Small intestine (tissue), 7 donors: ENCODE measurements around the gene STK16. TPM values are rescaled to one million over a fixed set of nuclear protein-coding genes. Genes with fewer than 3 reads are reported as not detected.

ENCODE experiments used
- DNase-seq, 2 donors: peaks; one replicate each; pipeline versions ENCODE4 v3.0.0 to v3.0.0-alpha.2; 2013
- FAIRE-seq: peaks from 2 replicates; lab custom pipeline; 2012; peaks lifted over from hg19 to GRCh38; lab: Jason Lieb, UNC
- H3K27ac ChIP-seq, 3 donors: one replicate each; pipeline ENCODE4 v1.5.1; 2013; ENCODE audit warnings: low read length in 2 of 3, mild to moderate bottlenecking in 2 of 3, control low read depth in 1 of 3, inconsistent platforms in 1 of 3, low read depth in 1 of 3, moderate library complexity in 1 of 3
- H3K27me3 ChIP-seq, 3 donors: one replicate each; pipeline ENCODE4 v1.6.1; 2013; ENCODE audit warnings: low read length in 3 of 3, inconsistent platforms in 1 of 3; ENCODE audit not compliant: control insufficient read depth in 3 of 3, insufficient read depth in 3 of 3
- H3K36me3 ChIP-seq, 3 donors: one replicate each; pipeline ENCODE4 v1.6.1; 2013; ENCODE audit warnings: low read length in 3 of 3, inconsistent platforms in 1 of 3, low read depth in 1 of 3, mild to moderate bottlenecking in 1 of 3, moderate library complexity in 1 of 3; ENCODE audit not compliant: control insufficient read depth in 3 of 3, insufficient read depth in 2 of 3
- H3K4me1 ChIP-seq, 3 donors: one replicate each; pipeline ENCODE4 v1.6.1; 2013; ENCODE audit warnings: low read length in 2 of 3, inconsistent platforms in 1 of 3, low read depth in 1 of 3, mild to moderate bottlenecking in 1 of 3, moderate library complexity in 1 of 3; ENCODE audit not compliant: control insufficient read depth in 3 of 3, insufficient read depth in 2 of 3
- H3K4me3 ChIP-seq, 3 donors: one replicate each; pipeline ENCODE4 v1.5.1; 2013; ENCODE audit warnings: low read length in 3 of 3, control low read depth in 1 of 3, inconsistent platforms in 1 of 3, low read depth in 1 of 3, mild to moderate bottlenecking in 1 of 3, moderate library complexity in 1 of 3
- H3K9me3 ChIP-seq, 2 donors: one replicate each; pipeline ENCODE4 v1.6.1; 2013; ENCODE audit warnings: low read depth in 1 of 2, low read length in 1 of 2; ENCODE audit not compliant: control insufficient read depth in 2 of 2, insufficient read depth in 1 of 2
- WGBS, 3 donors: extraction: QIAGEN DNeasy Blood & Tissue Kit; methylation state at CpG; one replicate each; pipeline ENCODE4 v1.1.7; 2013; 5-methylcytosine and 5-hydroxymethylcytosine counted together
- polyA plus RNA-seq, 4 donors: library from polyadenylated mRNA; stranded (reverse) in 3 of 4; unstranded in 1 of 4; fragments of 200-250 nt in 3 of 4; fragments of 120-200 nt in 1 of 4; gene quantifications; one replicate each; pipeline versions ENCODE4 v1.2.1 to v1.2.3, GENCODE V29; 2013
- donor health status: healthy with polysubstance abuse.
- donor health status: control.
- donor health status: control.
- donor health status: Bipolar disorder and iron deficiency.
- donor health status: healthy.

The STK16 gene
- polyA plus RNA-seq, 4 donors = 31.1 to 53.4 (median 42.6) TPM

GRCh38 chr2:219218217-219218731 is 27.0 kb upstream of the STK16 start:
- H3K36me3 ChIP-seq = peaks cover 8 to 70% (median 15%) of the 10 kb centered on the region in 3 donors
- no peak for FAIRE-seq
- H3K27ac ChIP-seq = peak overlapping the region; percentile 85 to 96 (median 90)
- no peaks in the 10 kb centered on the region for H3K27me3 ChIP-seq
- peak; percentile 59 to 80 for DNase-seq
- whole genome bisulfite sequencing, 3 donors = 0 to 2% (median 1%) methylated on average over 28 to 37 of the region's 37 CpGs
- H3K4me3 ChIP-seq = peak overlapping the region; percentile 46 to 58 (median 57)
- no peaks in the 10 kb centered on the region for H3K9me3 ChIP-seq
- H3K4me1 ChIP-seq = peaks cover 4 to 38% (median 5%) of the 10 kb centered on the region in 3 donors

DNA sequence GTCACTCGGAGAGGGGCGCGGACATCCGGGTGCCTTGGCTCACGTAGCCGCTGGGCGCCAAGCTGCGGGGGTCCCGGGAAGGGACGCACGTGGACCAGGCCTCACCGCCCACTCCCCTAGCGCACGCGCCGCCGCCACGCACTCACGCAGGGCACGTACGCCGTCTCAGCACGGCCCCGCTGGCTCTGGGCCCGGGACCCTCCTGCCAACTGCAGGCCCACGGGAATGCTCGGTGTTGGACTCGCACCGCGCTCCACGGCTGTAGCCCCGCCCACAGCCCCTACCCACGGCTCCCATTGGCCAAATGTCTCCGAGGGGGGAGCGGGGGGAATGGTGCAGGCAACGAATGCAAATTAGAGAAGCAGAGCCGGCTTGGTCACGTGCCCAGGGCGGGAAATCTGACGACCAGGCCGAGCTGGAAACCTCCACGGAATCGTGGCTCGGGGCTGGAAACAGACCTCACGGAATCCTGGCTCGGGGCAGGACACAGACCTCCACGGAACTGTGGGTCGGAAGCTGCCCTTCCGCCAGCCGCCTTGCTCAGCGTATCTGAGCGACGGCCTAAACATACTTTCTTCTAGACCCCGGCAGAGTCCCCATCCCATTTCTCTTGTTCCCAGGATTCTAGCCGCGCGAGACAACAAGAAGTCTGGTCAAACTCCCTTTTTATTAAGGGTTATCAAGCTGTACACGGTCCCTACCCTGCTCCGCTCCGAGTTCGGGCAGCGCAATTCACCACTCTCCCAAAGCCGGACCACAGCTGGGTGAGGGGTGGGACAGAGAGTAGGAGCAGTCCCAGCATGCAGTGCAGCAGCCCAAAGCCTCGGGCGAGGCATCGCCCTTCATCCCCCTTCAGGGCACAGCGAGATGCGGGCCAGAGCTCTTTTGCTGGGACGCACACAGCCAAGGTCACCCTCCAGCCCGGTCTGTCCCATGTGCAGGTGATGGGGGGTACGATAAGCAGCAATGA is 26.3 kb upstream of the STK16 start, which contains the start of gene ABCB6:
Gene ABCB6 (minus strand): TSS at position 227 of the 970 bp plus-strand sequence. CDS start 285 bp downstream, outside the sequence.
- WGBS, 3 donors = 13 to 26% (median 22%) methylated on average over 59 to 71 of the region's 71 CpGs
- FAIRE-seq = no peak
- peak within 1 kb of the TSS; percentile 85 to 96 (median 90) for H3K27ac ChIP-seq
- peak; percentile 91 to 93 for DNase-seq
- peak within 1 kb of the TSS; percentile 46 to 58 (median 57) for H3K4me3 ChIP-seq
- peaks cover 8 to 70% (median 19%) of the 10 kb centered on the region in 3 donors for H3K36me3 ChIP-seq
- no peaks in the 10 kb centered on the region for H3K27me3 ChIP-seq
- peaks cover 4 to 38% (median 5%) of the 10 kb centered on the region in 3 donors for H3K4me1 ChIP-seq
- no peaks in the 10 kb centered on the region for H3K9me3 ChIP-seq

DNA sequence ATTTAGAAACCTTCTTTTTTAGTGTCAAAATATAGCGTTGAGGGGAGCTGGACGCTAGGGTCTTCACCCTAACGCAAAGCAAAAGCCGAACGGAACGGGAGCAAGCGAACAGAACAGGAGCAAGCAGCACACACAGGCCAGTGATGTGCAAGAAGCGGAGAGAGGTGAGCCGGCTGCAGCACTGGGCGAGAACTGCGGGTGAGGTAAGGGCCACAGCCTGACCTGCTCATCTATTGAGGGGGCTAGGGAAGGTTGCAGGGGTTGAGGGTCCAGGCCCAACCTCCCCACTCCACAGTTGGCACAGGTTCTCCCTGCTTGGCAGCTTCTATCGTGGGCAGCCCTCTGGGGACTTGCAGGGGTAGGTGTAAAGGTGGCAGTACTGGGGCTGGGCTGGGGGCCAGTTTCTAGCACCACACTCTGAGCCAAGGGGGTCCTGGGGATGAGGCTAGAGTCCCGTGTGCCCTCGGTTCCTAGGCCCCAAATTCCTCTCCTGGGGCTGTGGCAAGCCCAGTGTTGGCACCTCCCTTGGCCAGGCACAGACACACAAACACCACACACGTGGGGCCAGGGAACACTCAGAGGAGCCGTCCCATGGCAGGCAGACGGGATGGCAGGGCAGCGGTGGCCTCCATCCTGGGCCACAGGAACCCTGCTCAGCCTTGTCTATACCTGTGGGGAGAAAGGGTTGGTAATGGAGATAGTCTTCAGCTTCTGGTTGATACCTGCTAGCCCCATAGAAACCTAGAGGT is 25.3 kb upstream of the STK16 start:
- Histone ChIP-seq H3K4me1 (peaks cover 4 to 38% (median 5%) of the 10 kb centered on the region in 3 donors), H3K27me3 (no peaks in the 10 kb centered on the region), H3K9me3 (no peaks in the 10 kb centered on the region), H3K27ac (peak overlapping the region in 1 of 3 donors; percentile 85), H3K36me3 (peaks cover 11 to 70% (median 26%) of the 10 kb centered on the region in 3 donors), H3K4me3 (no peak overlapping the region)
- DNase-seq (no peak), FAIRE-seq (no peak)
- 91 to 95% (median 95%) methylated on average over 18 of the region's 18 CpGs for WGBS, 3 donors

DNA sequence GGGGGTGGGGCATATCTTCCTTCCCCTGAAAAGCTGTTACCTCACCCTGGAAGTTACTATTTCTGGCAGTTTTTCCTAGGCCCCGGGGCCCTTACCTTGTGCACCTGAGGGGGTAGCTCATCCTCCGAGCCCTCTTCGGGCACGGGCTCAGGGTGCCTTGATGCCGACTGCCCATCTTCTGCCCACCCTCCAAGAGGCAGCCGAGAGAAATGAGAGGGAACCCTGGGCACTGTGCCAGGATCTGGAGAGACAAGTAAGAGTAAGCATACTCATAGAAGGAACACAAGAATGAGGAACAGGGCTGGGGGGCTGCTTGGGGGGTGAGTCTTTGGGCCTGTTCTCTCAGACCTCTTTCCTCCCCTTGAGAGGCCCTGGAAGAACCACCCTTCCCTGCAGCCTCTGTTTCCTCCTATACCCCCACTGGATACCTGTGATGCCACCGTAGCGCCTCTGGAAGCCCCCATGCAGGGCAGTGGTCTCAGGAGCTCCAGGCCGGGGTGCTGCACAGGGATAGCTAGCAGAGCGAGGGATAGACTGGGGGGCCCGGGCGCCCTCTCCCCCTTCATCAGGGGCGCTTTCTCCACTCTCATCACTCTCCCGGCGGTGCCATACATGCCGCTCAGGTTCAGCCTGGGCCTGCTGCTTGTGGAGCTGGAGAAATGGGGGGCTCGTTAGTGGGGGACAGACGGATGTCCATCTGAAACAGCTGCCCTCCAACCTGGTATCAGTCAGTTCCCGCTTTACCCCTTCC is 24.5 kb upstream of the STK16 start:
- DNase-seq (no peak), FAIRE-seq (no peak)
- H3K36me3 ChIP-seq = peaks cover 14 to 72% (median 34%) of the 10 kb centered on the region in 3 donors
- H3K27me3 ChIP-seq = no peaks in the 10 kb centered on the region
- peaks cover 4 to 38% (median 5%) of the 10 kb centered on the region in 3 donors for H3K4me1 ChIP-seq
- no peaks in the 10 kb centered on the region for H3K9me3 ChIP-seq
- WGBS, 3 donors = 94 to 96% (median 96%) methylated on average over 19 of the region's 19 CpGs
- H3K4me3 ChIP-seq = no peak overlapping the region
- no peak overlapping the region for H3K27ac ChIP-seq

- no peaks in the 10 kb centered on the region for H3K9me3 ChIP-seq
- peaks cover 4 to 28% (median 5%) of the 10 kb centered on the region in 3 donors for H3K4me1 ChIP-seq
- no peak overlapping the region for H3K4me3 ChIP-seq
- H3K27ac ChIP-seq = no peak overlapping the region
- H3K27me3 ChIP-seq = no peaks in the 10 kb centered on the region
- peaks cover 14 to 72% (median 34%) of the 10 kb centered on the region in 3 donors for H3K36me3 ChIP-seq
- FAIRE-seq = no peak
- DNase-seq = no peak
- 91 to 98% (median 95%) methylated on average over 16 of the region's 16 CpGs for WGBS, 3 donors
Observed at GRCh38 chr2:219221957-219222518, 23.2 kb upstream of the STK16 start.

GRCh38 chr2:219223831-219224610 is 21.3 kb upstream of the STK16 start:
- DNase-seq (no peak), FAIRE-seq (no peak)
- H3K27ac ChIP-seq = no peak overlapping the region
- H3K36me3 ChIP-seq = peaks cover 14 to 85% (median 34%) of the 10 kb centered on the region in 3 donors
- H3K27me3 ChIP-seq = no peaks in the 10 kb centered on the region
- no peak overlapping the region for H3K4me3 ChIP-seq
- WGBS, 3 donors = 95 to 97% (median 95%) methylated on average over 29 to 31 of the region's 31 CpGs
- H3K9me3 ChIP-seq = no peaks in the 10 kb centered on the region
- H3K4me1 ChIP-seq = peaks cover 8 to 23% (median 15%) of the 10 kb centered on the region in 3 donors

- 77 to 84% (median 80%) methylated on average over 3 of the region's 3 CpGs for WGBS, 3 donors
- no peak for FAIRE-seq
- H3K36me3 ChIP-seq = peaks cover 14 to 72% (median 32%) of the 10 kb centered on the region in 3 donors
Observed at GRCh38 chr2:219225350-219225749, 19.9 kb upstream of the STK16 start.

More at GRCh38 chr2:219225350-219225749, 19.9 kb upstream of the STK16 start:
- H3K9me3 ChIP-seq = no peaks in the 10 kb centered on the region
- H3K27ac ChIP-seq = no peak overlapping the region
- no peaks in the 10 kb centered on the region for H3K27me3 ChIP-seq
- H3K4me1 ChIP-seq = peaks cover 5 to 13% (median 10%) of the 10 kb centered on the region in 3 donors
- no peak overlapping the region for H3K4me3 ChIP-seq
- DNase-seq = no peak
